CD1c-positive myeloid dendritic cell (primary cell): ENCODE measurements around the gene METAP1.
"Not testable (repeated sequence)": the region's sequence is repeated elsewhere in the genome, so short reads cannot be mapped to it uniquely, and the experiment has no call there.

Source experiments
- DNase-seq: peaks from one replicate; pipeline ENCODE4 v3.0.0-alpha.2; 2016; ENCODE audit errors: extremely low spot score

Gene METAP1

GRCh38 chr4:99099311-99099710, 103.8 kb downstream of the METAP1 start:
- DNase-seq: no peak

- DNase-seq: not testable (repeated sequence)
Measured at GRCh38 chr4:99099814-99100213, 104.3 kb downstream of the METAP1 start.

- no peak for DNase-seq
Measured at GRCh38 chr4:99100876-99101275, 105.4 kb downstream of the METAP1 start.

- DNase-seq: no peak
Measured at GRCh38 chr4:99102634-99103033, 107.1 kb downstream of the METAP1 start.

GRCh38 chr4:99103166-99103565, 107.6 kb downstream of the METAP1 start:
- no peak for DNase-seq

GRCh38 chr4:99104153-99104552, 108.6 kb downstream of the METAP1 start:
- no peak for DNase-seq

- not testable (repeated sequence) for DNase-seq
Measured at GRCh38 chr4:99109286-99109685, 113.8 kb downstream of the METAP1 start.
